Spleen (tissue), 11 donors: Measurements from ENCODE around the gene DCDC1. TPM values are rescaled to one million over a fixed set of nuclear protein-coding genes. Genes with fewer than 3 reads are reported as not detected.

Experiments
- DNase-seq: peaks from one replicate; pipeline ENCODE4 v3.0.0-alpha.2; 2020
- H3K27ac ChIP-seq, 8 donors: fragments of 200-600 bp; sonication (generic) in 7 of 8; 1 replicate in 4 of 8; 2 replicates in 4 of 8; pipeline versions ENCODE4 v1.5.0 to v1.8.0; 2016 to 2021; ENCODE audit warnings: inconsistent platforms in 4 of 8, mild to moderate bottlenecking in 4 of 8, moderate library complexity in 1 of 8
- H3K27me3 ChIP-seq, 7 donors: fragments of 200-600 bp; sonication (generic) in 6 of 7; replicated peaks in 1 of 7; 1 replicate in 4 of 7; 2 replicates in 3 of 7; pipeline versions ENCODE4 v1.5.0 to v1.8.0; 2016 to 2021; ENCODE audit warnings: inconsistent platforms in 3 of 7, mild to moderate bottlenecking in 1 of 7
- H3K36me3 ChIP-seq, 6 donors: fragments of 200-600 bp; sonication (generic) in 5 of 6; 1 replicate in 4 of 6; 2 replicates in 2 of 6; pipeline versions ENCODE4 v1.5.0 to v1.8.0; 2016 to 2021; ENCODE audit warnings: inconsistent platforms in 2 of 6
- H3K4me1 ChIP-seq, 6 donors: fragments of 200-600 bp; sonication (generic) in 5 of 6; 1 replicate in 3 of 6; 2 replicates in 3 of 6; pipeline versions ENCODE4 v1.5.0 to v1.8.0; 2016 to 2021; ENCODE audit warnings: inconsistent platforms in 3 of 6
- H3K4me3 ChIP-seq, 8 donors: fragments of 200-600 bp; sonication (generic) in 7 of 8; 1 replicate in 4 of 8; 2 replicates in 4 of 8; pipeline versions ENCODE4 v1.5.0 to v1.8.0; 2016 to 2021; ENCODE audit warnings: inconsistent platforms in 4 of 8, mild to moderate bottlenecking in 4 of 8, moderate library complexity in 2 of 8
- H3K9me3 ChIP-seq, 8 donors: fragments of 200-600 bp; sonication (generic) in 7 of 8; 1 replicate in 4 of 8; 2 replicates in 4 of 8; pipeline versions ENCODE4 v1.5.0 to v1.8.0; 2016 to 2021; ENCODE audit warnings: inconsistent platforms in 4 of 8
- CTCF ChIP-seq, 11 experiments: fragments of 200-600 bp in 7 of 11; fragments of 450-650 bp in 4 of 11; sonication (generic) in 4 of 11; IDR thresholded peaks in 8 of 11; conservative IDR thresholded peaks in 3 of 11; 1 replicate in 7 of 11; 2 replicates in 4 of 11; pipeline versions ENCODE4 v1.4.0 to v1.8.0; 2016 to 2021; ENCODE audit warnings: antibody characterized with exemption in 11 of 11, inconsistent platforms in 4 of 11, mild to moderate bottlenecking in 1 of 11
- POLR2A ChIP-seq, 3 donors: fragments of 450-650 bp; IDR thresholded peaks; one replicate each; pipeline ENCODE4 v1.5.1; 2017; ENCODE audit warnings: antibody characterized with exemption in 3 of 3, mild to moderate bottlenecking in 1 of 3
- POLR2AphosphoS5 ChIP-seq, 3 donors: sonication (generic); formaldehyde crosslinking; IDR thresholded peaks; one replicate each; pipeline ENCODE4 v1.5.1; 2017; ENCODE audit warnings: antibody characterized with exemption in 3 of 3
- WGBS, 5 donors: extraction: QIAGEN DNeasy Blood & Tissue Kit in 3 of 5; methylation state at CpG; one replicate each; pipeline versions ENCODE4 v1.1.5 to v1.1.7; 2013 to 2018; 5-methylcytosine and 5-hydroxymethylcytosine counted together
- intact Hi-C: fragments of 100-400 bp; cut with DNase I; formaldehyde crosslinking; loops from one replicate; pipeline ENCODE4 v1.15.0; 2023; ENCODE audit warnings: low total_unique reads
- polyA plus RNA-seq, 3 donors: library from polyadenylated mRNA; stranded (reverse); fragments of 200-250 nt; gene quantifications; one replicate each; pipeline ENCODE4 v1.2.1, GENCODE V29; 2013
- total RNA-seq, 7 donors: library from RNA; depleted of rRNA in 3 of 7; stranded (reverse); fragments of >200 nt in 3 of 7; fragmentation: NEBNext Ultra II Directional in 4 of 7; extraction: Animal tissue kit (Norgen Biotek cat#: 25700) in 4 of 7; gene quantifications; one replicate each; pipeline versions ENCODE4 v1.1.0 to v1.2.1, GENCODE V29; 2016 to 2021
- donor health status: healthy with polysubstance abuse.
- donor health status: DM: no; HTN: no; CAD: no; lungs with moderate emphysema.
- donor health status: DM: no; HTN: no; CAD: no.
- donor health status: Bipolar disorder and iron deficiency.
- donor health status: healthy.
- donor health status: DM: no; HTN: no; CAD: no.
- donor health status: DM: yes; HTN: yes; CAD: no.

DCDC1 gene
- total and polyA plus RNA-seq, 10 donors, result 0.03 to 0.88 (median 0.25) TPM; not detected in 6

GRCh38 chr11:31259797-31260196 lies 109.7 kb downstream of the DCDC1 start:
- H3K36me3 ChIP-seq, result no peaks in the 10 kb centered on the region
- H3K4me1 ChIP-seq, result no peaks in the 10 kb centered on the region
- no peak for DNase-seq
- no peak overlapping the region for H3K27ac ChIP-seq
- intact Hi-C loops, result no loop called here
- no peaks in the 10 kb centered on the region for H3K9me3 ChIP-seq
- 59 to 83% (median 81%) methylated on average over 1 of the region's 1 CpG for WGBS, 5 donors
- no peak for TF ChIP-seq POLR2A (IDR thresholded peaks at IDR 0.05)
- TF ChIP-seq CTCF (IDR thresholded peaks at IDR 0.05 in 8 of 11, conservative IDR thresholded peaks at IDR 0.05 in 3 of 11), result no peak
- no peak for TF ChIP-seq POLR2AphosphoS5 (IDR thresholded peaks at IDR 0.05)
- no peaks in the 10 kb centered on the region for H3K27me3 ChIP-seq
- H3K4me3 ChIP-seq, result no peak overlapping the region

- DNase-seq, result no peak
- no peaks in the 10 kb centered on the region for H3K36me3 ChIP-seq
- intact Hi-C loops, result no loop called here
- TF ChIP-seq POLR2AphosphoS5 (IDR thresholded peaks at IDR 0.05), result no peak
- no peak for TF ChIP-seq POLR2A (IDR thresholded peaks at IDR 0.05)
- no peak for TF ChIP-seq CTCF (IDR thresholded peaks at IDR 0.05 in 8 of 11, conservative IDR thresholded peaks at IDR 0.05 in 3 of 11)
- no peak overlapping the region for H3K27ac ChIP-seq
- no peaks in the 10 kb centered on the region for H3K27me3 ChIP-seq
- no peak overlapping the region for H3K4me3 ChIP-seq
- H3K9me3 ChIP-seq, result no peaks in the 10 kb centered on the region
- no peaks in the 10 kb centered on the region for H3K4me1 ChIP-seq
Measured at GRCh38 chr11:31254415-31254814, 115.1 kb downstream of the DCDC1 start.

- no peaks in the 10 kb centered on the region for H3K9me3 ChIP-seq
- no peak overlapping the region for H3K27ac ChIP-seq
- no peak for DNase-seq
- H3K4me1 ChIP-seq, result no peaks in the 10 kb centered on the region
- H3K36me3 ChIP-seq, result no peaks in the 10 kb centered on the region
- 74 to 86% (median 77%) methylated on average over 1 of the region's 1 CpG for WGBS, 5 donors
- no peak overlapping the region for H3K4me3 ChIP-seq
- no peaks in the 10 kb centered on the region for H3K27me3 ChIP-seq
- no peak for TF ChIP-seq POLR2AphosphoS5 (IDR thresholded peaks at IDR 0.05)
- no peak for TF ChIP-seq POLR2A (IDR thresholded peaks at IDR 0.05)
- intact Hi-C loops, result no loop called here
Measured at GRCh38 chr11:31248768-31249167, 120.8 kb downstream of the DCDC1 start.

- H3K27ac ChIP-seq, result no peak overlapping the region
- intact Hi-C loops, result no loop called here
- H3K36me3 ChIP-seq, result no peaks in the 10 kb centered on the region
- TF ChIP-seq POLR2AphosphoS5 (IDR thresholded peaks at IDR 0.05), result no peak
- TF ChIP-seq CTCF (IDR thresholded peaks at IDR 0.05 in 8 of 11, conservative IDR thresholded peaks at IDR 0.05 in 3 of 11), result no peak
- TF ChIP-seq POLR2A (IDR thresholded peaks at IDR 0.05), result no peak
- no peaks in the 10 kb centered on the region for H3K4me1 ChIP-seq
- no peaks in the 10 kb centered on the region for H3K9me3 ChIP-seq
- H3K27me3 ChIP-seq, result no peaks in the 10 kb centered on the region
- 80 to 93% (median 90%) methylated on average over 5 of the region's 5 CpGs for WGBS, 5 donors
- no peak for DNase-seq
- H3K4me3 ChIP-seq, result no peak overlapping the region
Measured at GRCh38 chr11:31247321-31247720, 122.2 kb downstream of the DCDC1 start.
